ENCODE results near the gene SLC25A31.

The SLC25A31 gene

GRCh38 chr4:127778102-127778501 is 47.9 kb downstream of the SLC25A31 start:
- no peak for DNase-seq

- no peak for DNase-seq
Observed at GRCh38 chr4:127780598-127780997, 50.4 kb downstream of the SLC25A31 start.

GRCh38 chr4:127781300-127782024 is 51.3 kb downstream of the SLC25A31 start:
- no peak for DNase-seq

GRCh38 chr4:127782025-127782274 is 51.8 kb downstream of the SLC25A31 start:
- DNase-seq, result no peak

- DNase-seq, result peak; percentile 15
Observed at GRCh38 chr4:127782275-127783025, 52.2 kb downstream of the SLC25A31 start, which contains the start of gene HSPA4L. HSPA4L (plus strand) TSS chr4:127782322; CDS start chr4:127782551, 229 bp downstream.

- no peak for DNase-seq
Observed at GRCh38 chr4:127783026-127783769, 53.0 kb downstream of the SLC25A31 start.

- DNase-seq, result no peak
Observed at GRCh38 chr4:127783955-127784770, 54.0 kb downstream of the SLC25A31 start.

GRCh38 chr4:127788517-127788916 is 58.3 kb downstream of the SLC25A31 start:
- DNase-seq, result no peak

GRCh38 chr4:127791391-127791790 is 61.2 kb downstream of the SLC25A31 start:
- DNase-seq, result no peak

- no peak for DNase-seq
Observed at GRCh38 chr4:127793528-127793927, 63.3 kb downstream of the SLC25A31 start.

- DNase-seq, result no peak
Observed at GRCh38 chr4:127799711-127800110, 69.5 kb downstream of the SLC25A31 start.

GRCh38 chr4:127809173-127809800 is 79.1 kb downstream of the SLC25A31 start:
- DNase-seq, result no peak

GRCh38 chr4:127810551-127810950 is 80.4 kb downstream of the SLC25A31 start:
- DNase-seq, result no peak

- no peak for DNase-seq
Observed at GRCh38 chr4:127822430-127822829, 92.2 kb downstream of the SLC25A31 start.

Measured in activated gamma-delta T cell (primary cell).